HG02852 (cell line): ENCODE data around the gene NDUFAF8.

Source experiments
- ATAC-seq: cut with Tn5 transposase; IDR thresholded peaks from one replicate; pipeline ENCODE4 v1.9.1; 2021; ENCODE audit warnings: mild to moderate bottlenecking, moderate library complexity; ENCODE audit not compliant: unreplicated experiment

Gene NDUFAF8, protein sequence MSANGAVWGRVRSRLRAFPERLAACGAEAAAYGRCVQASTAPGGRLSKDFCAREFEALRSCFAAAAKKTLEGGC

DNA sequence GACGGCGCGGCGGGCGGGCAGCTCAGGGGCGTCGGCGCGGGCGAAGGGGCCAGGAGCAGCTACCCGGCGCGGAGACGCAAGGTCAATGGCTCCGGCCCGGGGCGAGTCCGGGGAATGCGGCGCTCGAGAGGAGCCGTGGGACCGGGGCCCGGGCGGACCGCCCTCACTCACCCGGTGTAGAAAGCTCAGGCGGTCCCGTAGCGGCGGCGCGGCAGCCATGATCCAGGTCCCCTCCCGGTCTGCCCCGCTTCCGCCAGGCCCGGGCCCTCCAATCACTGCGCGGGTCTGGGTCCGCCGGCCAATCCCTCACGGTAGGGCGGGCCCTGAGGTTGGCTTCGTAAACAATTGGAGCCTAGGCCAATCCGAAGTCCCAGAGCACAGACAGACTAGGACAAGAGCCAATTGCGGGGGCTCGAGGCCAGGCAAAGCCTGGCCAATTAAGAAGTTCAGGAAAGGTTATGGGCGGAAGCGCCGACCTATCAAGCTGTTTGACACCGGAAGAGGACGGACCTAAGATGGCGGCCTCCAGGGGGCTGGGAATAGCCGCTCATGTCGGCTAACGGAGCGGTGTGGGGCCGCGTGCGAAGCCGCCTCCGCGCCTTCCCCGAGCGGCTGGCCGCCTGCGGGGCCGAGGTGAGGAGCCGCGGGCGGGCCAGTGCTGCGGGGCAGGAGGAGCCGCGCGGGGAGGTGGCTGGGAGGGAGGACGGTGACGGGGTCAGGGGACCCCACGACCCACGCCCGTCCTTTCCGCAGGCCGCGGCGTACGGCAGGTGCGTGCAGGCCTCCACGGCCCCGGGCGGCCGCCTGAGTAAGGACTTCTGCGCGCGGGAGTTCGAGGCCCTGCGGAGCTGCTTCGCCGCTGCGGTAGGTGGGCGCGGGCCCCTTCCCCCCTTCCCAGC lies at the start of gene NDUFAF8, which contains the start of gene TEPSIN:
Gene NDUFAF8 (plus strand): TSS at position 504 of the 899 bp plus-strand sequence. CDS start 46 bp downstream, at position 550.
Gene TEPSIN (minus strand): TSS at position 241 of the 899 bp plus-strand sequence. CDS start 22 bp downstream, at position 219.
- ATAC-seq, result peak; percentile 91

DNA sequence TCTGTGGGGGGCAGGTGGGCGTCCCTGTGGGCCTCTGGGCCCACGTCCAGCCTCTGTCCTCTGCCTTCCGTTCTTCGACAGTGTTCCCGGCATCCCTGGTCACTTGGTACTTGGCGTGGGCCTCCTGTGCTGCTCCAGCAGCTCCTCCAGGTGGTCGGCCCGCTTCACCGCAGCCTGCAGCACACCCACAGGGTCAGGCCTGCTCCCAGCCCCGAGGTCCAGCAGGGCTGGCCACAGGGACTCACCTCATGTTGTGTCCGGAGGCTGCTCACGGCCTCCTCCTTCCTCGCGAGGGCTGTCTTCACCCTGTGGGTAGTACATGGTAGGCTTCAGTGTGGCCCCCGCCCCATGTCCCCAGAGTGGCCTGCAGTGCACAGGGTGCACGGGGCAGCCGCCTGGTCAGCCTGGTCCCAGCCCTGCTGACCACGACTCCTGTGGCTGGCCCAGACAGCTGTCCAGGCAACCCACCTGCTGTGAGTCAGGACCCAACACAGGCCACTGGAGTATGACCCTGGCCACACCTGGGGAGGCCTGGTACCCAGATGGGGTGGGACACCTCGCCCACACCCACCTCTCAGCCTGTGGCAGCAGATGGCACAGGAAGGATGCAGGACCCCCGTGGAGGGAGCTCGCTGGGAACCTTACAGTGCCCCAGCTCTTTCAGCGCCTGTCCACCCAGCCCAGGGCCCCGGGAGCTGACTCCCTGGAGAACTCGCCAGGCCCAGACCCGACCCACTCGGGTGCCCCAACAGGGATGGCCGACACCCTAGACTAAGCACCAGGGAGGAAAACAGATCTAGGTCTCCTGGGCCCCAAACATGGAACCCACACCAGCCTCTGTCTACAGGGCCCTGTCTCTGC lies 49.2 kb upstream of the NDUFAF8 start:
- no peak for ATAC-seq

DNA sequence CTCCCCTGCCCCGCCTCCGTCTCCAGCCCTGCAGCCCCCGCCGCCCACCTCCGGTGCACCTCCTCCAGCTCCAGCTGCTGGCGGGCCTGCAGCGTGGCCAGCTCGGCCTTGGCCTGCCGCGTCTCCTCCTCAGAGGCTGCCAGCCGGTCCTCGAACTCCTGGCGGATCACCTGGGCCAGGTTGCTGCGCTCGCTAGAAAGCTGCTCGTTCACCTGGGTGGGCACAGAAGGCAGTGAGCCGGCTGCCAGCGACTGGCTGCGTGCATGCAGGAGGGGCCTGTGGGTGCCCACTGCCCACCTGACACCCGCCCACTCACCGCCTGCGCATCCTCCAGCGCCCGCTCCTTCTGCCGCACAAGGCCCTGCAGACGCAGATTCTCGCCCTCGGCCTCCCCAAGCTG lies 48.5 kb upstream of the NDUFAF8 start:
- no peak for ATAC-seq

DNA sequence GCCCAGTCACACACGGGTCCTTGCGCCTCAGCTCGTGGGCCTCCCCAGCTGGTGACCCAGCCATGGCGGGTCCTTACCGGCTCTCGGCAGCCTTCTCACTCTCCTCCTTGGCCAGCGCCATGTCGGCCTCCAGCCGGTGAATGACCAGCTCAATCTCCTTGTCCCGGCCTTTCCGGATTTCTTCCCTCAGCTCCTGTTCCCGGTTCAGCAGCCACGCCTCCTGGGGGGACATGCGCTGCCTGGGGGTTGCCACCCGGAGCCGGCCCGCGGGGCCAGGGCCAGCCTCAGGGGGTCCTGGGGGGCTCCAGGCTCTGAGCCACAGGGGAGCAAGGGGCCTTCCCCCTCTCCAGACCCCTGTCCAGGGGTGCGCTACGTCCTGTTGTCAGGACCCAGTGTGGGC lies 48.0 kb upstream of the NDUFAF8 start:
- ATAC-seq, result no peak

DNA sequence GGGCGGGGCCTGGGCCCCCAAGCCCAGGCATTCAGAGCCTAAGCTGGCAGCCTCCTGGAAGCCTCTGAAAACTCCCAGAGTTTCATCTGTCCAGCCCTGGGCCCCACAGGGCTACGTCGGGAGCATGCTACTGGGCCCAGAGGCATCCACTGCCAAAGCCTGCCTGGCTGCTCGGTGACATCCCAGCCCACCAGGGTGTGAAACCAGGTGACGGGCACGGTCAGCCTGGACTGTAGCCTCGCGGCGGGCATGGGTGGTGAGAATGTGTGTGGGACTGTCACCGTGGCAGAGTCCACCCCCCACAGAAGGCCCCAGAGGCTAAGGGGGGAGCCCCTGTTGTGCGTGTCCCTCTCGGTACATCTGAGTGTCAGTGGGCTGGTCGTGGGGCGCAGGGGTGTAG lies 47.5 kb upstream of the NDUFAF8 start:
- no peak for ATAC-seq

DNA sequence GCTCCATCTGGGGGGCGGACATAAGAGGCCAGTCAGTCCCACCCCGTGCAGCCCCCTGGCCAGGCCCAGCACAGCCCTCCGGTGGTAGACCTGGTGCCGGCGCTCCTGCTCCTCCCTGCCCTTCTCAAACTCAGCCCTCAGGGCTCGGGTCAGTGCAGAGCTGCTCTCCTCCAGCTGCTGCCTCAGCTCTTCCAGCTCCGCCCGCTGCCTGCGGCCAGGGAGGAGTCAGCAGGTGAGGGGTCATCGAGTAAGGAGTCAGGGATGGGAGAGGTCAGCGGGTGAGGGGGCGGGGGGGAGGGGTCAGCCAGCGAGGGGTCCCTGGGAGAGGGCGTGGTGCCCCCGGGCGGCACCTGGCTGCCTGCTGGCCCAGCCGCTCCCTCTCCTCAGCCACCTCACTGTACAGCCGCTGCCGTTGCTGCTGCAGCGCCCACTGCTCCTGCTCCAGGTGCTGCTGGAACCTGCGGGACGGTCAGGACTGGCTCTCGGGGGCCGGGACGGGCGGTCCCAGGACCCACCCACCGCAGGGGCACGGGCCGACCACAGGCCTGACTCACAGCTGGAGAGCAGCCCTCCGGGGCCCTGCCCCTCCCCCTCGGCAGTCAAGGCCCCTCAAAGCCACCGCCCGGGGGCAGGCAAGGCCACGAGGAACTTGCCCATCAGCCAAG lies 46.6 kb upstream of the NDUFAF8 start:
- ATAC-seq, result no peak

DNA sequence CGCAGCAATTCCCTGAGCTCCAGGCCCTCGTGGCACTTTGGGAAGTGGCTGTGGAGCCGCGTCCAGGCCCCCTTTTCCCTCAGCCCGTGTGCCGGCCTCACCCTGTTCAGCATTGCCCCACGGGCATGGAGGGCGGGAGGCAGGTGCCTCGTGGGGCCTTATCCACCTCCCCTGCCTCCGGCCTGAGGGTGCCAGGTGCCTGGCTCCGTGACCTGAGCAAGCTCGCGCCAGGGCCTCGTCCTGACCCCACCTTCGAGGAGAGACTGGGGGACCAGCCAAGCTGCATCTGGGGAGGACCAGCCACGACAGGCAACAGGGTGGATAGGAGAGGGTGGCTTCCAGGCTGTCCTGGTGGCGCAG lies 46.1 kb upstream of the NDUFAF8 start:
- ATAC-seq, result no peak

DNA sequence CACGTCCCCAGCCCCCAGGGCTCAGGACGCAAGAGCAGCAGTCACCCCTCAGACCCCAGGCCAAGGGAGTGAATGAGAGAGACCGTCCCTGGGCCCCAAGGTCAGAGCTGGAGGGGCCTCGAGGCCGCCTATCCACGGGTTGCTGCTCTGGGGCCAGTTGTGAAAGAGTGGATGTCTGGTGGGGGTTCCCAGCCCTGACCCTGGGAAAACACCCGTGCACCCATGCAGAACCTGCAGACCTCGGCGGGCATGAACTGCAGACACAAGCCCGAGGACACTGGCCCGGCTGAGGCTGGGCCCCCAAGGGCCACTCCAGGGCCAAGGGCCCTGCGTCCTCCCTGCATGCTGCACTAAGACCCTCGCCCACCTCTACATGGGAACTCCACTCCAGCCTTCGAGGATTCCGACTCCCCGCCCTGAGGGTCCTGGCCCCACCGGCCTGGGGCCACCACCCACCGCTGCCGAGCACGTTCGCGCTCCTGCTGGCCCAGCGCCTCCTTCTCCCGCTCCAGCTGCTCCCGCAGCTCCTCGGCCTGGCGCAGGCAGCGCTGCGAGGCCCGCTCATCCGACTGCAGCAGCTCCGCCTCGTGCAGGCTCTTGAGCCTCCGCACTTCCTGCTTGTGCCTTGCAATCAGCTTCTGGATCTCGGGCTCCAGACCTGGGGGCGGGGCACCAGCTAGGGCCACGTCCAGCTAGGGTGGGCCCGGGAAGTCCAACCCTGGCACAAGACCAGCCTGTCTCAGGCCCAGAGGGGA lies 45.5 kb upstream of the NDUFAF8 start:
- ATAC-seq, result no peak

DNA sequence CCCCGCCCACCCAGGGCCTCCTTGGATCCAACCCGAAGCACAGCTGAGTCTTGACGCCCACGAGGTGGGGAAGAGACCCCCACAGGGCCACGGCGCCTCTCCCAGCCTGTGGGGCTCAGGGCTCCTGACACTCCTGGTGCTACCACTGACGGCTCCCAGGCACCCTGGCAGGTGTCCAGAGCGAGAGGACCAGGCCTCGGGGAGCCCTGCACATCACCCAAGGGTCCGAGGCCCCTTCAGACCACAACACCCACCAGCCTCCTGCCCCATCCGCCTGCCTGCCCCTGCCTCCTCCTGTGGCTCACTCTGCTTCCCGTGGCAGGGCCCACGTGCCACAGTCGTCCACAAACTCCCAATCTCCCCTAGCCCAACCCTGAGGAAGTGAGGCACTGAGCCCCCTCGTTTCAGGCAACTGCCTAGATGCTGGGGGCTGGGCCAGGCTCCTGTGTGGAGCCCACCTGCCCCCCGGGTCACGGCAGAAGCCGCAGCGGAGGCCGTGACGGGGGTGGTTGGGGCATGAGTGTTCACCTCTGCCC lies 44.8 kb upstream of the NDUFAF8 start:
- ATAC-seq, result no peak

DNA sequence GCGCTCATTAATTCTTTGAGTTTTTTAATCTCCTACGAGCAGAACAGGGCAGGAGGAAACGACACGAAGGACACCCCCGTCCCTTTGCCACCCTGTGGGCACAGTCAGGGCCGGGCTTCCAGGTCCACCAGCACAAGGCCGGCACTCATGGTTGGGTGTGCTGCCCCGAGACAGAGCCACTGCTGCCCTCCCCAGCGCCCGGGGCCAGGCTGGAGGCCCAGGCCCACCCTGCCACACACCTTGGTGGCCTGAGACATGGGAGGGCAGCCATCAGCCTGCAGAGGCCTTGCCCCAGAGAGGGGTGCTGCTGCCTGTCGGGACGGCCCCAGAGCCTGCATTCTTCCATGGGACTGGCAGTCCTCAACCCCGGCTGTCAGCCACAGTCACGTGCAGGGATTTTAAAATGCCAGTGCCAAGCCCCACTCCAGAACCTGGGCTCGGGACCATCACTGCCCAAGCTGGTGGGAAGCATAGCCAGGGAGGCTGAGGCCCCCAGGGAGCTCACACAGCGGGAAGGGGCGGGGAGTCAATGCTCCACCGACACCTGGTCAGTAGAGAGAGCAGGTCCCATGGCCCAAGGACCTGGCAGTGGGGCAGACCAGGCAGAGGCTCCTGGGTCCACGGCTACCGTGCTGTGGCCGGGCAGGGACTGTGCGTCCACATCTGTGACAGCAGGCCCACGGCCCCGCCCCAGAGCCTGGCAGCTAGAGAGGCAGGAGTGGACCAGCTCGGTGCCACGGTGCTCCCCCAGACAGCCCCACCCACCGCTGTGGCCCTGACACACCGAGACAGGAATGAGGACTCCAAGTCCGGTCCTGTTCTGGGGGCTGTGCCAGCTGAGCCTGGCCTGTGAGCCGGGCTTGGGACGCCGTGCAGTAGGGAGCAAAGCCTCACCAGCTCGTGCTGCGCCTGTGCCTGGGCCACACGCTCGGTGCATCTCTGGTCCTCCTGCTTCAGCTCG lies 43.9 kb upstream of the NDUFAF8 start:
- ATAC-seq, result no peak

DNA sequence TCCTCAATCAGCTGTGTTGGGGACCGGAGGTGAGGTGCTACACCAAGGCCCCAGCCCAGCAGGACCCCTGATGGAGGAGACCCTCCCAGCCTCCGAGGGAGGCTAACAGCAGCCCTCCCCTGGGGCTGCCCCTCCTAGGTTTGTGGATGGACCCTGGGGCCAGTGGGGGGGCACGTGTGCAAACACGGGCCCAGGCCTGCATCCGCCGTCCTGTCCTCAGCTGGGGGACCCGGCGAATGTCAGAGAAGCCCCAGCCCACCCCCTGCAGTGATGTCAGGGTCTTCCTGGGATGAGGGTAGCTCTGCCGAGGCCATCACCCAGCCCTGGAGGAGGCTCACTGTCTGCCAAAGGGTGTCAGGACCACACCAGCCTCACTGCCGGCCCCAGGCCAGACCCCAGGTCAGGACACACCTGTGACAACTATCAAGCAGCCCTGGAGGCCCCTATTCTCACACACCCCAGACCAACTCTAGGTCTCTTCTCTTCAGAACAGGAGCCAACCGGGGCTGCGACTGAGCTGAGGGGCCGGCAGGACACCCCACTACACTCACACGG lies 43.1 kb upstream of the NDUFAF8 start:
- ATAC-seq, result no peak

DNA sequence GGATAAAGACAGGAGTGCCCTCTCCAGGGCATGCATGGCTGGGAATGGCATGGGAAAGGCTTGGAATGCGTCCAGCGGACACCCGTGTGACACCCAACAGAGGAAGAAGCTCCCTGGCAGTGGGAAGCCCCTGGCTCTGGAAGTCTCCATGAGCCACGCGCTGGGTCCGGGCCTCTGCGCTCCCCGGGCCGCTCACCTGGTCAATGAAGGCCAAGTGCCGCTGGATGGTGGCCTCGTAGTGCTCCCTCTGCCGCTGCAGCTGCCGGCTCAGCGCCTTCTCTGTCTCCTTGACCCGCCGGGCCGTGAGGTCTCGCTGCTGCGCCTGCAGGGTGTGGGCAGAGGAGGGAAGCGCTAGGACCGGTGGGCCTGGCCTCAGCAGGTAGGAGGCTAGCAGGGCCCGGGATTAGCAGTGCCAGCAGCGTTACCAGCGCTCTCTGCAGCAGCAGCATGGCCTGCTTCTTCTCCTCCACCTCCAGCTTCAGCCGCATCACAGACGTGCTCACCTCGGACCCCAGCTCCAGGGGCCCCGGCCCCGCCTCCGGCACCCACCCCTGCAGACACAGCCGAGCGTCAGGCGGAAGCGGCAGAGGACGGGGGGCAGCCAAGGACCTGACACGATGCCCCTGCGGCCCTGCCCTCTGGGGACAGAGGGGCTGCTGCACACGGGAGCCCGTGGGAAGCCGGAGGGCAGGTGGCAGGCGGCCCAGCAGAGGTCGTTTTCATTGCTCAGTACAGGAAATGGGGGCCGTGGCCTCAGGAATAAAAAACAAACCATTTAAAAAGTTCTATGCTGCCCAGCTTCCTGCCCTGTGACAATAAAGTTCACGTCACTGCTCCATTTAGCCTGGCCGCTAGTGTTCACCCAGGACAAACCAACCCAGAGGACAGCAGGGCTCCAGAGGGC lies 42.4 kb upstream of the NDUFAF8 start:
- ATAC-seq, result no peak

DNA sequence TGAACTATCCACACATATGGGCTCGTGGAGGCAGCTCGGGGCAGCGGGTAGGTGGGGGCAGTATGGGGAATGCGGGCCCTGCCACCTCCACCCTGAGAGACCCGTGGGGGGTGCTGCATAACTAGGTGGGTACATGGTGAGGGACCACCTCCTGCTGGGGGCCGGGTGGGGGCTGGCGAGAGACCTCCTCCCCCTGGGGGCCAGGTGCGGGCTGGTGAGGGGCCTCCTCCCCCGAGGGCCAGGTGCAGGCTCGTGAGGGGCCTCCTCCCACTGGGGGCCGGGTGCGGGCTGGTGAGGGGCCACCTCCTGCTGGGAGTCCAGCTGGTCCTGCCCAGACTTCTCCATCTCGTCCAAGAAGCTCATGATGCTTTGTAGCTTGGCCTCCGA lies 41.7 kb upstream of the NDUFAF8 start:
- no peak for ATAC-seq

DNA sequence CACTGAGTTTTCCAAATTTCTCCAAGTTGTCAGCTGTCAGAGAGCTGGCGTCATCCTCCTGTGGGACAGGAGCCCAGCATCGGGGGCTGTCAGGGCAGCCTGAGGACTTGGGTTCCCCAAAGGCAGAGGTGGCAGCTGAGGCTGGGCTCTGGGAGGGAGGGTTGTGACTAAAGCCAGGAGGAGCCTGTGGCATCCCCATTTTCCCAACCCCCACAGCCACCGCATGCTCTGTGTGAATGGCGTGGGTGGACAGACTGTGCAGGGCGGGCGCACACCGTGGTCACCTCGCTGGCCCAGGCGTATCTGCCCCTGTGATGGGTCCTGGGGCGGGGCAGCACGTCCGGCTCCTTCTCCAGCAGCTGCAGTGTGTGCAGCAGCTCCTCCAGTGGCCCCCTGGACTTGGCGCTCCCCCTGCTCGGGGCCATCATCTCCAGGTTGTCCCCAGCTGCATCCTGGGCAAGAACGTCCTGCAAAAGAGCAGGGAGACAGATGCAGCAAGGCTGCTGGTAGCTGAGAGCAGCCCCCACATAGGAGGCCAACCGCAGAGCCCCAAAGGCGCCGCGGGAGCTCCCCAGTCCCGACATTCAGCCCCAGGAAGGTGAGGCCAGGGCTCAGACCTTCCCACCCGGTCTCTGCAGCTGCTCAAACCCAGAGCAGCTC lies 41.2 kb upstream of the NDUFAF8 start:
- ATAC-seq, result no peak

DNA sequence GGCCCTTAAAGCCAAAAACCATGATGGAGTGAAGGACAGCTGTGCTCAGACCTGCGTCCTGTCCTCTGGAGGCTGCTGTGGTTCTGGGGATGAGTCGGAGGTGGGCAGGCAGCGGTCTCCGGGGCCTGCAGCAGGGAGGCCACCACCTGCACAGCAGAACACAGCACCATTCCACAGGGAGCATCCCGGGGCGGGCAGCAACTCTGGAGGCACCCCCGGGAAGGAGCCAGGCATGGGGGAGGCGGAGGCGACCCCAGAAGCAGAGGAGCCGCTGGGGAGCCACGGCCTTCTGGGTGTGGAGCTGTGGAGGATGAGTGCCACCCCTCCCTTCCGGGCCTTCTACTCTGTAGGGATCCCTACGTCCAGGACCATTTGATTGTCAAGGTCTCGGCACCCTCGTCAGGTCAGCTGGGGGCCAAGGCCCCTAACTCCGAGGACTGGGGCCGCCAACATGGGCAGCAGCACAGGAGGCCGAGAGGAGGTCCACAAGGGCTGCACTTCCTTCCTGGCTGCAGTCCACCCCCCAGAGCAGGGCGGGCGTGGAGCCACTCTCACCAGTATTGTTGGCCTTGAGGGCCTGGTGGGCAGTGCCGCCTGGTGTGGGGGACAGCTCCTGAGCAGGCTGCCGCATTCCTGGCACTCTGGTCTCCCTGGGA lies 40.2 kb upstream of the NDUFAF8 start:
- no peak for ATAC-seq

DNA sequence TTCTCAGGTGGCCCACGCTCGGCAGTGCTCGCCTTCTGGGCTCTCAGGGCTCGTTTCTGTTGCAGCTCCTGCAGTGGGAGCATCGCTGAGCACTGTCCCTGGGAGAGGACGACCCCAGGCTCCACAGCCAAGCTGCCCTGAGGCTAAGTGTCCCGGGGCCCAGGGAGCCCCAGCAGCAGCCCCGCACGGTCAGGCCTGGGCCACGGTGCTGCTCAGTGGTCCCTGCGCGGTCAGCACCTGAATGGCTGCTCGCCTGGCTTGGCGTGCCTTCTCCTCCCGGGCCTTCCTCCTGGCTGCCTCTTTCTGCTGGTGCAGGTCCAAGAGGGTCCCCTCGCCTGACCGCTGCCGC lies 39.7 kb upstream of the NDUFAF8 start:
- no peak for ATAC-seq

DNA sequence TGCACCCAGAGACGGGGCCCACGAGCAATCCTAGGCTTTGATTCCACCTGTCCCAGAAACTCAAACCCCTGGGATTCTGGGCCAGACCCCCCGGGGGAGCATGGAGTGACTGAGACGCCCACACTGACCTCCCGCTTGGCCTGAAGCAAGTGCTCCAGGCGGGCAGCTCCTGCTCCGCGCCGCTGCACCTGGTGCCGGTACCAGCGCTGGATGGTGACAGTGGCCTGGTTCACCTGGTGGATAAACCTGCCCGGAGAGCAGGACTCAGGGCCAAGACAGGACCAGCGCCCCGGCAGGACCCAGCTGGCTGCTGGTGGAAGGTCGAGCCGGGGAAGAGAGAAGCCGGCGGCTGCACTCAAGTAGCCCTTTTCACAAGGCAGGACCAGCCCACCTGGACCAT lies 38.9 kb upstream of the NDUFAF8 start:
- no peak for ATAC-seq
